ENCODE data around the gene SOX4.
"Not testable (repeated sequence)": the region's sequence is repeated elsewhere in the genome, so short reads cannot be mapped to it uniquely, and the experiment has no call there.

SOX4 gene

DNA sequence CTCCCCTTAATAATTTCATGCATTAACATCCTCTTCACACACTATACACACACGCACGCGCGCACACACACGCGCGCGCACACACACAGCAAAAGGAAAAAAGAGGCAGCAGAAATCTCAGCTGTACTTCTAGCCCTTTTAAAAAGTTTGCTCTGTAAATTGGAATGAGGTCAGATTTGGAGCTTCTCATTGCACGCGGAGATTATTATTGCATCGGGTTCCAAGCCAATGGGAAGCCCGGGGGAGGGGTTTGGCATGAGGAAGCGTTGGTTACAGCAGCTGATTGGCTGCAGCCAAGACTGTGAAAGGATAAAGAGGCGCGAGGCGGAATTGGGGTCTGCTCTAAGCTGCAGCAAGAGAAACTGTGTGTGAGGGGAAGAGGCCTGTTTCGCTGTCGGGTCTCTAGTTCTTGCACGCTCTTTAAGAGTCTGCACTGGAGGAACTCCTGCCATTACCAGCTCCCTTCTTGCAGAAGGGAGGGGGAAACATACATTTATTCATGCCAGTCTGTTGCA lies at the start of gene SOX4:
Gene SOX4, plus strand, starts transcription at position 340 of the 515 bp plus-strand sequence. CDS start 784 bp downstream, outside the sequence.
- DNase-seq: peak; percentile 42

DNA sequence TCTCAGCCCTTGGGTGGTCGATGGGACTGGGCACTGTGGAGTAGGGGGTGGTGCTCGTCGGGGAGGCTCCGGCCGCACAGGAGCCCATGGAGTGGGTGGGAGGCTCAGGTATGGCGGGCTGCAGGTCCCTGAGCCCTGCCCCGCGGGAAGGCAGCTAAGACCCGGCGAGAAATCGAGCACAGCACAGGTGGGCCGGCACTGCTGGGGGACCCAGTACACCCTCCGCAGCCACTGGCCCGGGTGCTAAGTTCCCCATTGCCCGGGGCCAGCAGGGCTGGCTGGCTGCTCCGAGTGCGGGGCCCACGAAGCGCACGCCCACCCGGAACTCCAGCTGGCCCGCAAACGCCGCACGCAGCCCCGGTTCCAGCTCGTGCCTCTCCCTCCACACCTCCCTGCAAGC lies 41.3 kb upstream of the SOX4 start:
- DNase-seq: not testable (repeated sequence)

DNA sequence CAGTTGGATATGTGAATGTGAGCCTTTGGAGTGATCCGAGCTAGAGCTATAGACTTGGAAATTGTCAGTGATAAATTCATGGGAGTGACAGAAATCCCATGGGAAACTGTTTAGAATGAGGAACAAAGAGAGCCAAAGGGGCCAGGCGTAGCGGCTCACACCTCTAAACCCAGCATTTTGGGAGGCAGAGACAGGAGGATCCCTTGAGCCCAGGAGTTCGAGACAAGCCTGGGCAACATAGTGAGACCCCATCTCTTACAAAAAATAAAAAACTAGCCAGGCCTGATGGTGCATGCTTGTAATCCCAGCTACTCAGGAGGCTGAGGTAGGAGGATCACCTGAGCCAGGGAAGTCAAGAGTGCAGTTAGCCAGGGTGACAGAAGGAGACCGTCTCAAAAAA lies 39.3 kb upstream of the SOX4 start:
- DNase-seq: no peak

DNA sequence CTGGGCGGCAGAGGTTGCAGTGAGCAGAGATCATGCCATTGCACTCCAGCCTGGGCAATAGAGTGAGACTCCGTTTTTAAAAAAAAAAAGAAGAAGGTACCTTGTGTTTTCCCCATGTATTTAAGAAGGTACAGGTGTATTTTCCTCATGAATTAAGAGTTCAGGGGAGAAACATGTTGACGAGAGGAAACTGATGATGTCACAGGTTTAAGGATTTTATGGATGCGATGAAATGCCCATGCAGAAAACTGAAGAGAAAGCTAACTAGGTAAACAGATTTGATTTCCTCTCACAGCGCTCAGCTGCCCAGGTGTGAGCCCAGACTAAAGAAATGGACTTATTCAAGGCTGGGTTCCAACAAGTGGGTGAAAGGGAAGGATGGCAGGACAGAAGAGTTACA lies 38.4 kb upstream of the SOX4 start:
- no peak for DNase-seq

DNA sequence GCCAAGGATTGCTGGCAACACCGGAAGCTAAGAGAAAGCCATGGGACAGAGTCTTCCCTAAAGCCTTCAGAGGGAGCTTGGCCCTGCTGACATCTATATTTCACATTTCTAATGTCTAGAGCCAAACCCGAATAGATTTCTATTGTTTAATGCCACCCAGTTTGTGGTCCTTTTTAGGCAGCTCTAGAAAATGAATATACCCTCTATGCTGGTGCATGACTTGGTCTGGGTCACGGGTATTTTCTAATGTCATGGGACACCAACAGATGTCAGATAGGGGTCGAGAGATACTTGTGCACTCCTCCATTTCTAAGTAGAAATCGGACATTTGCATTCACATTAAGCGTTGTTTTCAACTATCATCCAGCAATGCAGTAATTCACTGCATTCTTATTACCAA lies 37.0 kb upstream of the SOX4 start:
- DNase-seq: no peak

DNA sequence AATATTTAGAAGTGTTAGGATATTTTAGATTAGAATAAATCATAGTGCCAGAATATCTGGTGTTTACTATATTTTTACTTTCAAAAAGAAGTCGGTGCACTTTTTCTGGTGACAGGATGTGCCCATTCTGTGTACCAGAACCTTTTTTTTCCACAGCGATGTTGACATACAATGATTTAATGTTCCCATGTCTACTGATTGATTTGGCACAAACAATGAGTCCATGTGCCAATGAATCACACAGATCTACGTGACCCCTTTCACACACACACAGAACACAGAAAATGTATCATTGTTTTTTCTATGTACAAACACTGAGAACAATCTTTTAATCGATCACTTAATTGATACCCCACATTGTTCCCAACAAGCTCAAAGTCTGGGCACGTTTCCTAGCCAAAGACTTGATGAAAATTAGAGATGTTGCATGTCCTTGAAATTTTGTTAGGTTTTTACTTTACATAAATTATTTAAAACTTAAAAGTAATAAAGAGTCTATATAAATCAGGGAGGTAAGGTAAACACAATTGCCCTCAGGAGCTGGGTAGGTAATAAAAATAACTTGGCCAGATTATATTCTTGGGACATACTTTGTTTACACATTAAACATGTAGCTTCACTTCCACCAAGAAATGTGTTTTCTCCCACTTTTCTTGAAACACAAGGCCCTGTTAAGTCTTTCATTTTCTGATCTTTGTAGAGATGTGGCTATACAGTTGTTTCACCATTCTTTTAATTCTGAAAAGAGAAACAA lies 36.4 kb upstream of the SOX4 start:
- no peak for DNase-seq

DNA sequence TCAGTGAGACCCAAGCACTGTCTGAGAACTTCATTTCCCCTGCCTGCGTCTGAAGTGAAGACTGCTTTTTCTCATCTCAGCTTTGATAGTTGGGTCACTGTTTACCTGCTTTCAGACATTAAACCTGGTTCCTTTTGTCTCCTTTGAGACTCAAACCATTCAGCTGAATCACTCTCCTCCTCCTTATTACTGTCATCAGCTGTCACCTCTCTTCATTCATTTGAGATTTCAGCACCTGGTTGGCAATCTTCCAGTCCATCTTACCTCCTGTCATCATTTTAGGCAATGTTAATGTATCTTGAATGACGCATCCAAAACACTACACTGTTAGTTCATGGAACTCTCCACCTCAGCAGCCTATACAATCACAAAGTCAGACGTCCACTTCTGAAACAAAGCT lies 34.3 kb upstream of the SOX4 start:
- peak; percentile 8 for DNase-seq

- no peak for DNase-seq
Measured at GRCh38 chr6:21560249-21560648, 33.3 kb upstream of the SOX4 start.

DNA sequence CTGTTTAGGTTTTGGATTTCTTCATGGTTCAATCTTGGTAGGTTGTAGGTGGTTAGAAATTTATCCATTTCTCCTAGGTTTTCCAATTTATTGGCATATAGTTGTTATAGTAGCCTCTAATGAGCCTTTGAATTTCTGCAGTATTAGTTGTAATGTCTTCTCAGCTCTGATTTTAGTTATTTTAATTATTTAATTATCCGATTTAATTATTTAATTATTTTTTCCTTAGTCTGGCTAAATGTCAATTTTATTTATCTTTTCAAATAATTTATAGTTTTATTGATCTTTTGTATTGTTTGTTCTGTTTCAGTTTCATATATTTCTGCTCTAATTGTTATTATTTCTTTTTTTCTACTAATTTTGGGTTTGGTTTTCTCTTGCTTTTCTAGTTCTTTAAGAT lies 28.1 kb upstream of the SOX4 start:
- DNase-seq: no peak

- DNase-seq: no peak
Measured at GRCh38 chr6:21578523-21578922, 15.0 kb upstream of the SOX4 start.

- no peak for DNase-seq
Measured at GRCh38 chr6:21582651-21583050, 10.9 kb upstream of the SOX4 start.

DNA sequence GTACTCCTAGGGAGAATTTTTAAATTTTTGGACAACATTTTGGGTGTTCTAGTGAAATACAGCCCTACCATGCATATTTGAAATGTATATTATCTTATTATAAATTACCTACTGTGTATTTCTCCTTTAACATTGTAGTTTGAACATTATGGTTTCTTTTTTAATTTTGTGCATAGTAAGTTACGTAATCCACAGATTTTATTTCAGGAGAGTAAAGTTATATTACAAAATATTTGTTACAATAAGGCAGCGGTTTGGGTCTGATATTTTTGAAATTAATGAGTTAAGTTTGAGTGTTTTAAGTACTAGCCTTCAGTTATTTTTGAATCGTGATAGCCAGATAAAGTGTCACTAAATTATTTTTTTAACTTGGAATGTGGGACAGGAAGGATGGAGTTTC lies 7.3 kb upstream of the SOX4 start:
- no peak for DNase-seq

DNA sequence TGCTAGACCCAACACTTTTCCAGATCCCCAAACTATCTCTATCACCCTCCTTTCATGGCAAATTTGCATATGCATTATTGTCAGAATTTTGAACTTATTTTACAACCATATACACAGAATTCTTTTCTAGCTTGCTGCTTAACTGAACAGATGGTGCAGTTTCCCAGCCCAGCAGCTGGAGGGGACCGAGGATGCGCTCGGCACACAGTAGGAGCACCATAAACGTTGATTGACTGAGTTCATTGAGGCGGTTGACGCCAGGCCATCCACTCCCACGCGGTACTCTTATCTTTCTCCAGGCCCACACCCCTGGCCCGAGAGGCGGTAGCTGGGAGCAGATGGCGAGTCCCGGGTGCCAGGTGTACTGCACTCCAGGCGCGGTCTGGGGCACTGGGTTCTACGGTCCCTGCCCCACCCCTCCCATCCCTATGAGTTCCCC lies 6.8 kb upstream of the SOX4 start:
- DNase-seq: no peak

DNA sequence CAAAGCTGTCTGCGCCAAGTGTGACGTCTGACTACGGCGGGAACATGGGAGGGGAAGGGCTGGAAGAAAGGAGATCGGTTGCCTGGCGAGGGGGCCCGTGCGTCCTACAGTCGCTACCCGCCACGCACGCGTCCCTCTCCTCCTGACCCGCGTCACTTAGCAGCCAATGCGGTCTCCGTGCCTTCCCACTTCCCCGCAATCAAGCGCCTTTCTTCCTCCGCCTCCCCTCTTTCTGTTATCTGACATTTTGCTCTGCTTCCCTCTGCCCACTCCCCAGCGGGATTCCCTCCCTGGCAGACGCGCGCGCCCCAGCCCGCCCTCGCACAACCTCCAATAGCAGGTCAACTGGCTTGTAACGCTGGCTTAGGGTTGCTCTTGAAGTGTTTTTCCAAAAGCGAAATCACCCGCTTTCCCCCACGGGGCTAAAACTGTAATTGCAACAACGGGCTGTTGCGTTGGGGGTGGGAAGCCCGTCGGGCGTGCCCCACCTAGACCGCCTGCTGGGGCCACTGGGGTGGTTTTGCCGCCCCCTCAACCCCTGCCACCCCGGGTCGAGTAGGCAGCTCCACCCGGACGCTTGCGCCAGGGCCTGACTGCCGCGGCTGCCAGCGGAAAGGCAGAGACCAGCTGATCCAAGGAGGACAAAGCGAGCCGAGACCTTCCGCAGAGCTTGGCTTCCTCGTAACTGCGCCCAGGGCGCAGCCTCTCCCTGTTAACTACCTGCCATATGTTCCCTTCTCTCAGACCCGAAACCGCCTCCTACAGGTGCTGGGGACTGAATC lies 6.2 kb upstream of the SOX4 start:
- peak; percentile 55 for DNase-seq

DNA sequence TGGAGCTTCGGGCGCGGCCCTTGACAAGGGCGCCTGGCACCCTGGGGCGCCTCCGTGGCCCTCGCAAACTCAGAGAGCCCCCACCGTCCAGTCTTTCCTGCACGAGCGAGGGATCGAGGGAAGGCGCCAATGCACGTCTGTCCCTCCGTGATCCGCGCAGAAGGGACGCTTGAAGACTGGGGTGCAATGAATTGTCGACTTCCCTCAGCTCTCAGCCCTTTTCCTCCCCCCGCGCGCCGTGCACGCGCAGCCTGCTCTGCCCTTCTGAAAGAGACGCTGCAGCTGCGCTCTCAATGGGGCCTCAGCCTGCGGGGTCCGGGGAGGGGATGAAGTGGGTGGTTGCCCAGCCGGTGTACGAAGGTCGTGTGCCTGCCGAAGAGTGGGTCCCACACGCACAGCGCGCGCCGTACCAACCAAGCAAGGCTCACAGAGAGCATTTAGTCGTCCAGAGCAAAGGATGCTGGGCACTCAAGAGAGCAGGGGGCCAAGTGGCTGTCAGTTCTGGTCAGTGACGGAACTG lies 5.5 kb upstream of the SOX4 start:
- DNase-seq: peak; percentile 39

- DNase-seq: peak; percentile 71
Measured at GRCh38 chr6:21588481-21589351, 4.8 kb upstream of the SOX4 start.

DNA sequence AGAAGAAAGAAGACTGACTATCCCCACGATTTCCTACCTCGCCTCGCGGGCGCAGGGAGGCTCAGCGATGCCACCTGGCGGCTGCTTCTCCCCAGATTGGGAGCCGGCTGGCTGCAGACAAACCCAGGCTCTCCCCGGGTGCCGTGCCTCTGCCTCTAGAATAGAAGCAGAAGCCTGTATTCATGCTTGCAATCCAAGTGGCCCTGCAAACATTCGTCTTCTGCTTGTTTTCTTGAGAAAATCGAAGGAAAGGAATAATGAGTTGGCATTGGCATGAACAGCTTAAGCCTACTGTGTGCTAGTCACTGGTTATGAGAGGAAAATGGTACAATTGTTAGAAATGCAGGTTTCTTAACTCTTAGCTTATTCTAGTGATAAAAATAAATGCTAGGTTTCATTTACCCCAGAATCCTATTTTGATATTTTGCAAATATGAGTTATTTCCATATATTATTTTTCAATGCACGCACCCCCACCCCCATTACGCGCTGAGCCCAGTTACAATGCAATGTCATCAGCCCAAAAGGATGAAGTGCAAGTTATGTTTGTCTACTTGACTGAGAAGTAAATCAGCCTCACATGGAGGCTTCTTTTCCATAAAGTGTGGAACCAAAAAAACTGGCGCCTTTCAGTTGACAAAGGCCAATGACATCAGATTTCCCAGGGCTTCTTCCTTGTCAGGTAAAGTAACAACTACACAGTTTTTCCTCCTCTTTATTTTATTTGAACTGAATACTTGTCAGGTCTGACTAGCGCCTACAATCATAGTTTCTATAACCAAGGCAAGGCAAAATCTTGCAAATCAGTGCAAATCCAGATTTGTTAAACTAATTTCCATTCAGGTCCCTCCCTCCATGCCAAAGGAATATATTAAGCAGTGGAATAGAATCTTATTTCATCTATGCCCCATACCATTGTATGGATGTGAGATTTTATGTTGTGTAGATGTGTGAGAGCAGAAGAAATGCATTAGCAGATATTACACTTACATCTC lies 3.9 kb upstream of the SOX4 start:
- peak; percentile 87 for DNase-seq

GRCh38 chr6:21590346-21590745 lies 3.2 kb upstream of the SOX4 start:
- DNase-seq: no peak

- DNase-seq: no peak
Measured at GRCh38 chr6:21591446-21591845, 2.1 kb upstream of the SOX4 start.

- no peak for DNase-seq
Measured at GRCh38 chr6:21592953-21593352, 598 bp upstream of the SOX4 start.

DNA sequence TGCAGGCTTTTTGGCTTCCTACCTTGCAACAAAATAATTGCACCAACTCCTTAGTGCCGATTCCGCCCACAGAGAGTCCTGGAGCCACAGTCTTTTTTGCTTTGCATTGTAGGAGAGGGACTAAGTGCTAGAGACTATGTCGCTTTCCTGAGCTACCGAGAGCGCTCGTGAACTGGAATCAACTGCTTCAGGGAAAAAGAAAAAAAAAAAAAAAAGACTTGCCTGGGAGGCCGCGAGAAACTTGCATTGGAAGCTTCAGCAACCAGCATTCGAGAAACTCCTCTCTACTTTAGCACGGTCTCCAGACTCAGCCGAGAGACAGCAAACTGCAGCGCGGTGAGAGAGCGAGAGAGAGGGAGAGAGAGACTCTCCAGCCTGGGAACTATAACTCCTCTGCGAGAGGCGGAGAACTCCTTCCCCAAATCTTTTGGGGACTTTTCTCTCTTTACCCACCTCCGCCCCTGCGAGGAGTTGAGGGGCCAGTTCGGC lies 420 bp downstream of the SOX4 start:
- no peak for DNase-seq

Measured in RPMI8226 (cell line).